ENCODE results near the gene TREML4. TPM values are rescaled to one million over a fixed set of nuclear protein-coding genes. Genes with fewer than 3 reads are reported as not detected.

Gene TREML4
- total RNA-seq, 2 donors from 2014 or later, result not detected

- no peak overlapping the region for H3K27ac ChIP-seq
- TF ChIP-seq, protein P1, sequence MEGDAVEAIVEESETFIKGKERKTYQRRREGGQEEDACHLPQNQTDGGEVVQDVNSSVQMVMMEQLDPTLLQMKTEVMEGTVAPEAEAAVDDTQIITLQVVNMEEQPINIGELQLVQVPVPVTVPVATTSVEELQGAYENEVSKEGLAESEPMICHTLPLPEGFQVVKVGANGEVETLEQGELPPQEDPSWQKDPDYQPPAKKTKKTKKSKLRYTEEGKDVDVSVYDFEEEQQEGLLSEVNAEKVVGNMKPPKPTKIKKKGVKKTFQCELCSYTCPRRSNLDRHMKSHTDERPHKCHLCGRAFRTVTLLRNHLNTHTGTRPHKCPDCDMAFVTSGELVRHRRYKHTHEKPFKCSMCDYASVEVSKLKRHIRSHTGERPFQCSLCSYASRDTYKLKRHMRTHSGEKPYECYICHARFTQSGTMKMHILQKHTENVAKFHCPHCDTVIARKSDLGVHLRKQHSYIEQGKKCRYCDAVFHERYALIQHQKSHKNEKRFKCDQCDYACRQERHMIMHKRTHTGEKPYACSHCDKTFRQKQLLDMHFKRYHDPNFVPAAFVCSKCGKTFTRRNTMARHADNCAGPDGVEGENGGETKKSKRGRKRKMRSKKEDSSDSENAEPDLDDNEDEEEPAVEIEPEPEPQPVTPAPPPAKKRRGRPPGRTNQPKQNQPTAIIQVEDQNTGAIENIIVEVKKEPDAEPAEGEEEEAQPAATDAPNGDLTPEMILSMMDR (IDR thresholded peaks at IDR 0.05), result no peak
- H3K9me3 ChIP-seq, result no peaks in the 10 kb centered on the region
- no peaks in the 10 kb centered on the region for H3K4me1 ChIP-seq
- H3K27me3 ChIP-seq, result no peaks in the 10 kb centered on the region
- H3K36me3 ChIP-seq, result no peaks in the 10 kb centered on the region
- no peak overlapping the region for H3K4me3 ChIP-seq
- DNase-seq (ENCODE audit: low spot score), result peak; percentile 66
Observed at GRCh38 chr6:41200296-41200900, 27.8 kb upstream of the TREML4 start.

- no peaks in the 10 kb centered on the region for H3K9me3 ChIP-seq
- H3K4me1 ChIP-seq, result no peaks in the 10 kb centered on the region
- TF ChIP-seq, protein P1 (IDR thresholded peaks at IDR 0.05), result no peak
- no peak within 1 kb of the TSS for H3K4me3 ChIP-seq
- no peaks in the 10 kb centered on the region for H3K27me3 ChIP-seq
- peak; percentile 57 for DNase-seq (ENCODE audit: low spot score)
- H3K27ac ChIP-seq, result no peak within 1 kb of the TSS
- no peaks in the 10 kb centered on the region for H3K36me3 ChIP-seq
Observed at GRCh38 chr6:41200901-41201763, 27.0 kb upstream of the TREML4 start, which contains the start of gene TREML2. TSS of gene TREML2 (minus strand) at chr6:41201149. CDS start at chr6:41201008, 141 bp downstream.

DNA sequence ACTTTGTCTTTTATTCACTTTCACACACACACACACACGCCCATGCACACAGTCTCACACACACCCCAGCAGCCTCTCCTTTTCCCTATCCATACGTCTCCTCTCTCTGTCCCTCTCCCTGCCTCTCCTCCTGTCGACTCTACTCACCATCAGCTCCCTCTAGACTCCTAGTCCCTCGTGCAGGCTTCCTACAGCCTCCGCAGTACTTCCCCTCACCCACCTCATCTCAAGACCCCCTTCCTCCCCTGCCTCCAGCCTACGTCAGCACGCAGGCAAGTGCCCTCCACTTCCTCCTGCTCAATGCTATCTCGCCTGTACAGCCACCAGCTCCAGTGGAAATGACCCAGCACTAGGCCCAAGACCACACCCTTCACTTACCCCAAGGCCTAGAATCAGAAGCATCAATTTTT is 26.4 kb upstream of the TREML4 start:
- Histone ChIP-seq H3K4me3 (no peak overlapping the region), H3K27me3 (no peaks in the 10 kb centered on the region), H3K9me3 (no peaks in the 10 kb centered on the region), H3K36me3 (no peaks in the 10 kb centered on the region), H3K27ac (no peak overlapping the region), H3K4me1 (no peaks in the 10 kb centered on the region)
- no peak for DNase-seq (ENCODE audit: low spot score)
- TF ChIP-seq, protein P1 (IDR thresholded peaks at IDR 0.05), result no peak

- no peak overlapping the region for H3K27ac ChIP-seq
- no peak overlapping the region for H3K4me3 ChIP-seq
- H3K9me3 ChIP-seq, result no peaks in the 10 kb centered on the region
- no peaks in the 10 kb centered on the region for H3K36me3 ChIP-seq
- TF ChIP-seq, protein P1 (IDR thresholded peaks at IDR 0.05), result no peak
- H3K4me1 ChIP-seq, result no peaks in the 10 kb centered on the region
- no peaks in the 10 kb centered on the region for H3K27me3 ChIP-seq
- DNase-seq (ENCODE audit: low spot score), result no peak
Observed at GRCh38 chr6:41204156-41204555, 24.0 kb upstream of the TREML4 start.

DNA sequence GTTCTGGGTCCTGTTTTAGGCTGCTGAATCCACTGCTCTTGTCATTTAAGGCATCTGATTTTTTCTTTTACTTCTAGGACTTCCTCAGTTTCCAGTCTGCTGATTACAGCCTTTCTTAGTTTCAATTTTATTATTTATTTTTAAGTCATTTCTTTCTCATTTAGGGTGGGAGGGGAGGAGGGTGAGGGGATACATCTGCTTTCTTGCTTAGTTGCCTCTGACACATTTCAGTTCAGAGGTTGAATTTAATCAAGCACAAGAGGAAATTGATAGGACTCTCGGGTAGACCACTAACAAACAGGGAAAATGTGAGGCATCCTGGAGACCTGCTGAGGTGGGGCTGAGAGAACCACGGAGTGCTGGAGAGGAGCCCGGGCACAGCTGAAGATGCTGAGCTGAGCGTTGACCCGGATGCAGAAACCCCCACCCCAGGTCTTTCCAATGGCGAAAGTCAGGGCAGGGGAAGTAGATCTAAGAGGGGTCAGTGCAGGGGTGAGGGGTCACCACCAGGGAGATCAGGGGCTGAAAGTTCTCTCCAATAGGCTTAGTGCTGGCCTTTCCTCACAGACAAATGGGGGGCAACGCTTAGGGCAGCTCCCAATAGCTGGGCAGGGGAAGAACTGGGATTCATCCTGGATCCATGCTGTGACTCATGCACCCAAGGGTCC is 19.6 kb upstream of the TREML4 start:
- Histone ChIP-seq H3K4me1 (no peaks in the 10 kb centered on the region), H3K27ac (no peak overlapping the region), H3K9me3 (no peaks in the 10 kb centered on the region), H3K27me3 (no peaks in the 10 kb centered on the region), H3K36me3 (no peaks in the 10 kb centered on the region), H3K4me3 (no peak overlapping the region)
- TF ChIP-seq, protein P1 (IDR thresholded peaks at IDR 0.05), result no peak
- peak; percentile 30 for DNase-seq (ENCODE audit: low spot score)

Measured in right atrium auricular region (tissue), 2 donors.